Endothelial cell of umbilical vein (primary cell): ENCODE results near the gene GAN. TPM values are rescaled to one million over a fixed set of nuclear protein-coding genes. Genes with fewer than 3 reads are reported as not detected.

Experiments used
- BruUV-seq: library from RNA; stranded (reverse); fragments of 400-500 nt; replicated peaks from 2 replicates; lab custom pipeline; 2021; lab: Mats Ljungman, UMichigan
- CTCF ChIA-PET: fragments of 300-600, 350-600 bp; sonication (Branson Sonifier 250); formaldehyde crosslinking; loops from one replicate; lab custom pipeline; 2021; ENCODE audit warnings: antibody characterized with exemption, inconsistent platforms; lab: Charles Lee
- POLR2A ChIA-PET: fragments of 300-600, 350-600 bp; sonication (Branson Sonifier 250); formaldehyde crosslinking; loops from one replicate; lab custom pipeline; 2021; ENCODE audit warnings: antibody characterized with exemption, inconsistent platforms; lab: Charles Lee
- DNase-seq: peaks from one replicate; pipeline ENCODE4 v3.0.0-alpha.2; 2011; ENCODE audit warnings: low read depth, low spot score
- FAIRE-seq: peaks from 2 replicates; lab custom pipeline; 2011; peaks lifted over from hg19 to GRCh38; lab: Jason Lieb, UNC
- H2AFZ ChIP-seq: 2 replicates; pipeline ENCODE4 v1.6.0; 2012; ENCODE audit warnings: low read depth, low read length, control low read depth, inconsistent platforms
- H3K27ac ChIP-seq: 2 replicates; pipeline ENCODE4 v1.5.1; 2011; ENCODE audit warnings: low read depth, mild to moderate bottlenecking, control low read depth, low read length, moderate library complexity; ENCODE audit not compliant: insufficient read depth
- H3K27me3 ChIP-seq, 2 experiments: 2 replicates each; pipeline versions ENCODE4 v1.6.0 to v1.6.1; 2011; ENCODE audit warnings: low read length in 2 of 2, mixed read lengths in 1 of 2; ENCODE audit not compliant: control insufficient read depth in 2 of 2, insufficient read depth in 2 of 2
- H3K36me3 ChIP-seq, 2 experiments: 2 replicates in 1 of 2; 3 replicates in 1 of 2; pipeline ENCODE4 v1.5.1; 2011; ENCODE audit warnings: low read length in 2 of 2, mild to moderate bottlenecking in 1 of 2, moderate library complexity in 1 of 2; ENCODE audit not compliant: control insufficient read depth in 2 of 2, insufficient read depth in 2 of 2; ENCODE audit errors: extremely low read depth in 1 of 2
- H3K4me1 ChIP-seq: 3 replicates; pipeline ENCODE4 v1.5.1; 2011; ENCODE audit warnings: mild to moderate bottlenecking, low read length; ENCODE audit not compliant: control insufficient read depth, insufficient read depth; ENCODE audit errors: extremely low read depth
- H3K4me2 ChIP-seq: 2 replicates; pipeline ENCODE4 v1.6.1; 2011; ENCODE audit warnings: low read length, control low read depth, mixed read lengths; ENCODE audit not compliant: insufficient read depth
- H3K4me3 ChIP-seq, 3 experiments: fragments of 200-600 bp in 1 of 3; sonication (generic), shearing (Covaris generic) in 1 of 3; replicated peaks in 1 of 3; 2 replicates each; pipeline ENCODE4 v1.5.1; 2011 to 2016; ENCODE audit warnings: control low read depth in 3 of 3, low read length in 3 of 3, mild to moderate bottlenecking in 2 of 3, inconsistent platforms in 1 of 3, low read depth in 1 of 3, moderate library complexity in 1 of 3; ENCODE audit not compliant: insufficient read depth in 1 of 3
- H3K79me2 ChIP-seq: 2 replicates; pipeline ENCODE4 v1.6.0; 2012; ENCODE audit warnings: low read length, inconsistent platforms; ENCODE audit not compliant: control insufficient read depth, insufficient read depth
- H3K9ac ChIP-seq: replicated peaks from 2 replicates; pipeline ENCODE3; 2011; ENCODE audit warnings: low read length, control low read depth; ENCODE audit not compliant: insufficient read depth; ENCODE audit errors: extremely low read depth
- H3K9me1 ChIP-seq: replicated peaks from 3 replicates; pipeline ENCODE4 v1.6.0; 2011; ENCODE audit warnings: mild to moderate bottlenecking, low read length; ENCODE audit not compliant: control insufficient read depth, insufficient read depth; ENCODE audit errors: extremely low read depth
- H3K9me3 ChIP-seq: replicated peaks from 2 replicates; pipeline ENCODE4 v1.5.1; 2012; ENCODE audit warnings: low read length, inconsistent platforms; ENCODE audit not compliant: control insufficient read depth, insufficient read depth
- H4K20me1 ChIP-seq: replicated peaks from 2 replicates; pipeline ENCODE3; 2011; ENCODE audit warnings: mild to moderate bottlenecking, low read length; ENCODE audit not compliant: control insufficient read depth, insufficient read depth; ENCODE audit errors: extremely low read depth
- EZH2 ChIP-seq: IDR thresholded peaks from 2 replicates; pipeline ENCODE4 v1.6.1; 2012; ENCODE audit warnings: borderline replicate concordance, low read depth, mild to moderate bottlenecking, moderate library complexity, low read length, inconsistent platforms; ENCODE audit not compliant: severe bottlenecking
- FOS ChIP-seq: IDR thresholded peaks from 2 replicates; pipeline ENCODE4 v1.6.1; 2011; ENCODE audit warnings: mild to moderate bottlenecking, low read length, moderate library complexity, borderline replicate concordance; ENCODE audit not compliant: insufficient read depth
- GATA2 ChIP-seq: IDR thresholded peaks from 2 replicates; pipeline ENCODE4 v1.7.0; 2011; ENCODE audit warnings: low read depth, mild to moderate bottlenecking, moderate library complexity, mixed read lengths, low read length; ENCODE audit not compliant: insufficient read length, insufficient read depth
- JUN ChIP-seq: IDR thresholded peaks from 2 replicates; pipeline ENCODE4 v1.6.1; 2011; ENCODE audit warnings: borderline replicate concordance, low read depth; ENCODE audit not compliant: insufficient read length, insufficient read depth
- MYC ChIP-seq: IDR thresholded peaks from one replicate; pipeline ENCODE4 v1.6.1; 2011; ENCODE audit warnings: mild to moderate bottlenecking, low read depth, low read length
- POLR2A ChIP-seq: IDR thresholded peaks from 2 replicates; pipeline ENCODE4 v1.6.1; 2012; ENCODE audit warnings: low read depth, mild to moderate bottlenecking, control low read depth, low read length
- POLR2AphosphoS5 ChIP-seq: IDR thresholded peaks from 2 replicates; pipeline ENCODE4 v1.6.1; 2012; ENCODE audit warnings: low read depth, mild to moderate bottlenecking, control low read depth, low read length, moderate library complexity; ENCODE audit not compliant: insufficient read depth
- dilution Hi-C: fragments of 300-500 bp; cut with MboI; formaldehyde crosslinking; loops from one replicate; pipeline ENCODE4 v1.15.0; 2019; ENCODE audit warnings: low sequenced_read_pairs; ENCODE audit not compliant: extremely low pct_ligation_motif_present
- intact Hi-C: fragments of 100-400 bp; cut with micrococcal nuclease; formaldehyde crosslinking; loops from one replicate; pipeline ENCODE4 v1.10.0; 2022
- polyA plus RNA-seq, 4 experiments: library from polyadenylated mRNA; depleted of rRNA in 3 of 4; stranded (reverse) in 3 of 4; unstranded in 1 of 4; fragments of >200 nt; gene quantifications; 2 replicates each; pipeline versions ENCODE4 v1.2.1 to v1.2.3, GENCODE V29; 2011 to 2012; ENCODE audit warnings: missing spikeins in 1 of 4
- total RNA-seq: library from RNA; stranded (reverse); gene quantifications from 2 replicates; pipeline ENCODE4 v1.2.3, GENCODE V29; 2021
- TF ChIP-seq, protein P1 (sequence below): IDR thresholded peaks from 2 replicates; pipeline ENCODE4 v1.6.1; 2011; ENCODE audit not compliant: insufficient read depth, insufficient read length
- TF ChIP-seq, protein P2 (sequence below), 2 donors: IDR thresholded peaks; 1 replicate in 1 of 2; 2 replicates in 1 of 2; pipeline ENCODE4 v1.5.1; 2011; ENCODE audit warnings: low read length in 2 of 2, mild to moderate bottlenecking in 2 of 2, moderate library complexity in 2 of 2, control low read depth in 1 of 2, inconsistent platforms in 1 of 2, low read depth in 1 of 2; ENCODE audit not compliant: insufficient read depth in 1 of 2; ENCODE audit errors: extremely low read depth in 1 of 2

GAN gene
- total and polyA plus RNA-seq, 2 donors (not counting 3 experiments of a cell fraction or from before 2014, with no cell fraction given), result 1.8 to 11.1 TPM

GRCh38 chr16:81385031-81385756 is 70.4 kb downstream of the GAN start:
- POLR2A ChIA-PET, result interaction anchor here (0.6 to 0.7 kb wide), 2 partner anchors 16 to 315 kb away, joined by 3 to 4 read pairs; no protein-coding TSS in a partner anchor
- Histone ChIP-seq H4K20me1 (no peaks in the 10 kb centered on the region), H2AFZ (no peak overlapping the region)

More at GRCh38 chr16:81385031-81385756, 70.4 kb downstream of the GAN start:
- Histone ChIP-seq H3K36me3 (no peaks in the 10 kb centered on the region), H3K79me2 (no peaks in the 10 kb centered on the region), H3K9me3 (no peaks in the 10 kb centered on the region), H3K27me3 (no peaks in the 10 kb centered on the region), H3K4me3 (peak overlapping the region in 1 of 3 experiments; percentile 1), H3K4me2 (peak overlapping the region; percentile 69), H3K27ac (peak overlapping the region; percentile 97), H3K9me1 (no peaks in the 10 kb centered on the region), H3K9ac (peak overlapping the region; percentile 79), H3K4me1 (peaks cover 35% of the 10 kb centered on the region)
- TSS peak; percentile 55 for BruUV-seq
- peak; percentile 90 for FAIRE-seq
- peak; percentile 91 for DNase-seq
- dilution Hi-C loops, result loop anchor here (25.0 kb wide), 1 partner anchor 352 kb away; no protein-coding TSS in a partner anchor
- CTCF ChIA-PET, result interaction anchor here (0.7 to 3.8 kb wide), 8 partner anchors 8 to 141 kb away, joined by 3 to 20 read pairs (median 4); no protein-coding TSS in a partner anchor
- TF ChIP-seq, protein P1, sequence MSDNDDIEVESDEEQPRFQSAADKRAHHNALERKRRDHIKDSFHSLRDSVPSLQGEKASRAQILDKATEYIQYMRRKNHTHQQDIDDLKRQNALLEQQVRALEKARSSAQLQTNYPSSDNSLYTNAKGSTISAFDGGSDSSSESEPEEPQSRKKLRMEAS, result peak; percentile 8
- TF ChIP-seq EZH2 (no peak), GATA2 (no peak), POLR2A (no peak), POLR2AphosphoS5 (peak; percentile 62), FOS (peak; percentile 71), MYC (no peak), JUN (peak; percentile 84)
- TF ChIP-seq, protein P2, sequence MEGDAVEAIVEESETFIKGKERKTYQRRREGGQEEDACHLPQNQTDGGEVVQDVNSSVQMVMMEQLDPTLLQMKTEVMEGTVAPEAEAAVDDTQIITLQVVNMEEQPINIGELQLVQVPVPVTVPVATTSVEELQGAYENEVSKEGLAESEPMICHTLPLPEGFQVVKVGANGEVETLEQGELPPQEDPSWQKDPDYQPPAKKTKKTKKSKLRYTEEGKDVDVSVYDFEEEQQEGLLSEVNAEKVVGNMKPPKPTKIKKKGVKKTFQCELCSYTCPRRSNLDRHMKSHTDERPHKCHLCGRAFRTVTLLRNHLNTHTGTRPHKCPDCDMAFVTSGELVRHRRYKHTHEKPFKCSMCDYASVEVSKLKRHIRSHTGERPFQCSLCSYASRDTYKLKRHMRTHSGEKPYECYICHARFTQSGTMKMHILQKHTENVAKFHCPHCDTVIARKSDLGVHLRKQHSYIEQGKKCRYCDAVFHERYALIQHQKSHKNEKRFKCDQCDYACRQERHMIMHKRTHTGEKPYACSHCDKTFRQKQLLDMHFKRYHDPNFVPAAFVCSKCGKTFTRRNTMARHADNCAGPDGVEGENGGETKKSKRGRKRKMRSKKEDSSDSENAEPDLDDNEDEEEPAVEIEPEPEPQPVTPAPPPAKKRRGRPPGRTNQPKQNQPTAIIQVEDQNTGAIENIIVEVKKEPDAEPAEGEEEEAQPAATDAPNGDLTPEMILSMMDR (IDR thresholded peaks at IDR 0.05; ENCODE audit: extremely low read depth in 1 of 2, insufficient read depth in 1 of 2, low read depth in 1 of 2, low read length in 2 of 2), result no peak
- intact Hi-C loops, result loop anchor here (1.0 kb wide), 2 partner anchors 16 to 20 kb away; no protein-coding TSS in a partner anchor
